GM13976 (cell line): ENCODE measurements around the gene HSPB6.

Experiments used
- DNase-seq: peaks from one replicate; pipeline ENCODE4 v3.0.0; 2012; ENCODE audit warnings: low spot score
- in situ Hi-C: fragments of 300-500 bp; cut with MboI; formaldehyde crosslinking; loops from one replicate; pipeline ENCODE4 v1.12.0; 2022; ENCODE audit warnings: low sequenced_read_pairs, mixed read lengths, inconsistent platforms; ENCODE audit not compliant: unreplicated experiment
- TF ChIP-seq, protein P1 (sequence below): IDR thresholded peaks from 2 replicates; pipeline ENCODE4 v1.5.1; 2012; ENCODE audit warnings: borderline replicate concordance, mild to moderate bottlenecking; ENCODE audit not compliant: insufficient read depth; ENCODE audit errors: extremely low read depth, missing control alignments, control extremely low read depth

Gene HSPB6

DNA sequence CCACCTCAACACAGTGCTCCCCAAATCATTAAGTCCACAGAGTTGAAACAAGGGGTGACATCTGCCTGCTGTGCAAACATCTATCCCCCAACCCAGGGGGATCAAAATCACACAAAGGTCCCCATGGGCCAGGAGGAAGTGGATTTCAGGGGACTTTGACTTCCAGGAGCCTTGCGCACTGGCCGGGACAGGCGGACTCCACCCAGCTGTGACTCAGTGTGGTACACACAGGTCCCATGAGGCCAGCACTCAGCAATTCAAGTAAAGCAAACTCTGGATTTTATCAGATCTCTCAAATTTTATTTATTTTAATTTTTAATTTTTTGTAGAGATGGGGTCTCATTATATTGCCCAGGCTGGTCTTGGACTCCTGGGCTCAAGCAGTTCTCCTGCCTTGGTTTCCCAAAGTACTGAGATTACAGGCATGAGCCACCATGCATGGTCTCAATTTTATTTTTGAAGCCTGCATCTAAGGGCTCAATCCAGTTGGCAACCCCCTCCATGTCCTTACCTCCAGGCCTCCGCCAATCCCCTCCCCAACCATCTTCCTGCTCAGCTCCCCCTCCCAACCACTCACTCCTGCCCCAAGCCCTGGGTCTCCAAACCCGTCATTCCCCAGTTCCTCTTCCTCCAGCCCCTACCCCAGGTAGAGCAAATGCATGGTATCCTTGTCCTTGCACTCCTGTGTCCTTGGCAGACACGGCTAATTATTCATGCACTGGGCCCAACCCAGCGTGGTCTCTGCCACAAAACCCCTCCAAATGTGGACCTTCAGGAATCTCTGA is 36.7 kb upstream of the HSPB6 start:
- in situ Hi-C loops: no loop called here
- TF ChIP-seq, protein P1, sequence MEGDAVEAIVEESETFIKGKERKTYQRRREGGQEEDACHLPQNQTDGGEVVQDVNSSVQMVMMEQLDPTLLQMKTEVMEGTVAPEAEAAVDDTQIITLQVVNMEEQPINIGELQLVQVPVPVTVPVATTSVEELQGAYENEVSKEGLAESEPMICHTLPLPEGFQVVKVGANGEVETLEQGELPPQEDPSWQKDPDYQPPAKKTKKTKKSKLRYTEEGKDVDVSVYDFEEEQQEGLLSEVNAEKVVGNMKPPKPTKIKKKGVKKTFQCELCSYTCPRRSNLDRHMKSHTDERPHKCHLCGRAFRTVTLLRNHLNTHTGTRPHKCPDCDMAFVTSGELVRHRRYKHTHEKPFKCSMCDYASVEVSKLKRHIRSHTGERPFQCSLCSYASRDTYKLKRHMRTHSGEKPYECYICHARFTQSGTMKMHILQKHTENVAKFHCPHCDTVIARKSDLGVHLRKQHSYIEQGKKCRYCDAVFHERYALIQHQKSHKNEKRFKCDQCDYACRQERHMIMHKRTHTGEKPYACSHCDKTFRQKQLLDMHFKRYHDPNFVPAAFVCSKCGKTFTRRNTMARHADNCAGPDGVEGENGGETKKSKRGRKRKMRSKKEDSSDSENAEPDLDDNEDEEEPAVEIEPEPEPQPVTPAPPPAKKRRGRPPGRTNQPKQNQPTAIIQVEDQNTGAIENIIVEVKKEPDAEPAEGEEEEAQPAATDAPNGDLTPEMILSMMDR: no peak
- no peak for DNase-seq

DNA sequence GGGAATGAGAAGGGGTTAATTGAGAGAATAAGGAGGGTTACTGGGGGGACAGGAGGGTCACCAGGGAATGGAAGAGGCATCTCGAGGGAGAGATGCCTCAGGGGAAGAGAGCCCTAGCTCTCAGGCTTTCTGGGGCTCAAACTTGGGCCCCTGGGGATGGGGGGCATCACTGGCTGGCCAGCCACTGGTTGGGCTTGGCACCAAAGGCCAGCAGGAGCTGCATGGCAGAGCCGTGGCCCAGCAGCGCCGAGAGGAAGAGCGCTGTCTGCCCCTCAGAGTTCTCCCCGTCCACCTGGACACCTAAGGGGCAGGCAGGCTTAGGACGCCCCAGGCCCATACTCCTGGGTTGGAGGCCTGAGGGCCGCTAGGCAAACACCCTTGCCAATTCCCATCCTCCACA is 36.1 kb upstream of the HSPB6 start:
- TF ChIP-seq, protein P1: no peak
- in situ Hi-C loops: no loop called here
- DNase-seq: no peak

DNA sequence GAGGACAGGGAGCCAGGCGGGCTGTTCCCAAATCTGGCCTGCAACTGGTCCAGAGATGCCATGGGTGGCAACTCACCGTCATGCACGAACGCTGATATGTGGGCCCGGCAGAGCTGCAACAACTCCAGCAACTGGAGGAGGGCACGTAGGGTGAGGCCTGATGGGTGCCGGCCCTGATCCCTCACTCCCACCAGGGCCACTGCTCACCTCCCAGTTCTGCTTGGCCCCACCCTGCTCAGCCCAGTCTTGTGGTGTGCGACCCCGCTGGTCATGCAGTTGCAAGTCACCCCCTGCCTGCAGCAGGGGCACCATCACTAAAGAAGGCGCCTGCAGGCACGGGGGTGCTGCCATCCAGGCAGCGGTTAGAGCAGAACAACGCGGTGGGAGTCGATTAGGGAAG is 35.5 kb upstream of the HSPB6 start:
- DNase-seq: no peak
- TF ChIP-seq, protein P1: no peak
- in situ Hi-C loops: no loop called here

DNA sequence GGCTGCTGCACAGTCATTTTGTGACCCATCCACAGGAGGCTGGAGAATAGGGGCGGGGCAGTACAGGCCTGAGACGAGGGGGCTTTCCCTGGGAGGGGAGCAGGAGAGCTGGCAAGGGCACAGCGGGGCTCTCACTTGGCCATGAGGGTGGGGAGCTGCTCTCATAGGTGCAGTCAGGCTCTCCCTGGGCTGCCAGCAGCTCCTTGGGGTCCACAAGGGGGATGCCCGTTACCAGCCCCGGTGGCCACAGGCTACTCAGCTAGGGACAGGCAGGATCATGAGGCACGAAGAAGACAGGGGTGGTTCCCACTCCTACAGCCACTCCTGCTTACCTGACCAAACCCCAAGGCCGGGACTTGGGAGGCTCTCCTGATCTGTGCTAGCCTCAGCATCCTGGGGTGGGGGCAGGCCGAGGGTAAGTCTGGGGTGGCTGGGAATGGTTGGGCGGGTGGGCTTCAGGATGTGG is 35.0 kb upstream of the HSPB6 start:
- in situ Hi-C loops: no loop called here
- TF ChIP-seq, protein P1: no peak
- DNase-seq: no peak

DNA sequence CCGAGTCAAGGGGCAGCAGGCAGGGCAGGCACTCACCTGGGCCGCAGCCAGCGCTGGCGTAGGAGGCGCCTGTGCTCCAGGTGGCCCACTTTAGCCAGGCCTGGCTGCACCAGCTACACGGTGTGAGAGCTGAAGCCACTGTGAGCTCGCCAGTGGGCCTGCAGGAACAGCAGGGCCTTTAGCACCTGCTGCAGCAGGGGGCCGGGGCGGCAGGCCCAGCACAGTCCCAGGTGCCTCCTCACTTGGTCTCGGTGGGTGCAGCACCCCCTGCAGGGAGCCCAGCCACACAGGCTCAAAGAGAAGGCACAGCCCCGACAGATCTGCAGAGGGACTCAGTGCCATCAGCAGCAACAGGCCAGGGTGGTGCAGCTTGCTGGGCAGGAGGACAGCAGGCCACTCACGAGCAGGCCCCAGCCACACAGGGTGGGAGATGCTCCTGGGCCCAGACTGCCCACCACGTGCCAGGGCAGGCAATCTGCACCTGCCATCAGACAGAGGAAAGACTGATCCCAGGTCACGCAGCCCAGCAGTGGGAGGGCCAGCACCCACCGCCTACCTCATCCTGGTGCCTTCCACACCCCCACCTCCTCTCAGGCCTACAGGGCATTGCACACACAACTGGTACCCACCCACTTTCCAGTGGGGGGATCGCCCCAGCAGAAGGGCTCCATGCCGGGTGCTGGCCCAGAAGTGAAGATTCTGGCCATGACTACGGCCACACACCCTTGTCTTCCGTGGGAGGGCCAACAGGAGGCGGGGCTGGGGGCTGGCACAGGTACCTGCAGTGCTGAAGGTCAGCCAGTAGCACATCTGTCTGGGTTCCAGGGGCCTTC is 34.4 kb upstream of the HSPB6 start:
- TF ChIP-seq, protein P1: no peak
- in situ Hi-C loops: no loop called here
- DNase-seq: no peak

DNA sequence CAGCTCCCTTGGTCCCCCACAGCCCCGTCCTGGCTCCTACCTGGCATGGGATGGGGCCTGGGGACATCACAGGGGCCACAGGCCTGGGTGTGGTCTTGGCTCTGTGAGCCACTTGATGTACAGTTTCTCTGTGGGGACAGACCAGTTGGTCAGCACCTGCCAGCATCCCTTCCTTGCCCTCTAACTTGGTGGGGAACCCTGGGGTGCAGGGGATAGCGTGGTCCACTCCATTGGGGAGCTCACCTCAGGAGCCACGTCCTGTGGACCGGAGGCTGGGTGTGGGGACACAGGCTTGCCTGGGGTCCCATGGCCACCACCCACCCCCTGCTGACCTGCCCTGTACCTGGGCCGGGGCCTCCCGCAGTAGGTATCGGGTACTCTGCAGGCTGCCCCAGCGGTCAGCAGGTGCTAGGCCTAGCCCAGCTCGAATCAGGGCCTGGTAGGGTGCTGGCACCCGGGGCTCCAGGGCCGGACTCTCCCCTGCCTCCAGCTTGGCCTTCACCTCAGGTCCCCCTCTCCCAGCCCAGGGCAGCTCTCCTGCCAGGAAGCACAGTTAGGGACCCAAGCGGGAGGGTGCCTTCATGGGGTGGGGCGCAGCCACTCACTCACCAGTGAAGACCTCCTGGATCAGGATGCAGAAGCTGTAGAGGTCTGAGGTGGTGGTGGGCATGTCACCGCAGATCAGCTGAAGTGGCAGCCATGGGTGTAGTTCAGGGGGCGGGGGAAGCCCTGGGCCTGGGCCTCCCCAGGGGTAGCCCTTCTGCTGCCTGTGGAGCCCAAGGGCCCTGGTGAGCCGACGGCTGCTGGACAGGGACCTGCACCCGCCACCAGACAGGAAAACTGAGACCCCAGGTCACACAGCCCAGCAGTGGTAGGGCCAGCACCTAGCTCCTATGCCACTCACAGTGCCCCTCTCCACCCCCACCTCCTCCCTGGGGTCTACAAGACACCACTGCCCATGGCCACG is 33.4 kb upstream of the HSPB6 start:
- in situ Hi-C loops: no loop called here
- TF ChIP-seq, protein P1: no peak
- DNase-seq: no peak
